Upper lobe of right lung (tissue), 1 donor: ENCODE measurements around the gene TMEM151B. TPM values are rescaled to one million over a fixed set of nuclear protein-coding genes. Genes with fewer than 3 reads are reported as not detected.

ENCODE experiments used
- ATAC-seq: fragments of 200-7000 bp; cut with Tn5 transposase; one replicate; pipeline ENCODE4 v1.9.1; 2020; ENCODE audit warnings: mild to moderate bottlenecking, moderate library complexity
- DNase-seq: peaks from one replicate; pipeline ENCODE4 v3.0.0-alpha.2; 2020
- H3K27ac ChIP-seq: fragments of 200-600 bp; one replicate; pipeline ENCODE4 v1.8.0; 2022
- H3K27me3 ChIP-seq: fragments of 200-600 bp; one replicate; pipeline ENCODE4 v1.8.0; 2022; ENCODE audit warnings: mild to moderate bottlenecking
- H3K36me3 ChIP-seq: fragments of 200-600 bp; one replicate; pipeline ENCODE4 v1.8.0; 2022
- H3K4me1 ChIP-seq: fragments of 200-600 bp; one replicate; pipeline ENCODE4 v1.8.0; 2022
- H3K4me3 ChIP-seq: fragments of 200-600 bp; one replicate; pipeline ENCODE4 v1.8.0; 2022; ENCODE audit warnings: mild to moderate bottlenecking
- H3K9me3 ChIP-seq: fragments of 200-600 bp; one replicate; pipeline ENCODE4 v1.8.0; 2022
- CTCF ChIP-seq: fragments of 200-600 bp; IDR thresholded peaks from one replicate; pipeline ENCODE4 v1.8.0; 2022; ENCODE audit warnings: antibody characterized with exemption
- intact Hi-C: fragments of 100-400 bp; cut with DNase I; formaldehyde crosslinking; loops from one replicate; pipeline ENCODE4 v1.11.0; 2022
- total RNA-seq: library from RNA; stranded (reverse); fragmentation: NEBNext Ultra II Directional; extraction: Animal tissue kit (Norgen Biotek cat#: 25700); gene quantifications from one replicate; pipeline ENCODE4 v1.2.1, GENCODE V29; 2021
- donor health status: DM: no; HTN: yes; CAD: no; lungs with severe emphysema.

TMEM151B gene
- total RNA-seq, 1 donor from 2014 or later, result not detected

GRCh38 chr6:44235269-44235668, 35.0 kb upstream of the TMEM151B start:
- peaks cover 28% of the 10 kb centered on the region for H3K36me3 ChIP-seq
- H3K4me3 ChIP-seq, result no peak overlapping the region
- peak overlapping the region; percentile 37 for H3K27ac ChIP-seq
- no peaks in the 10 kb centered on the region for H3K27me3 ChIP-seq
- no peak for ATAC-seq
- no peaks in the 10 kb centered on the region for H3K9me3 ChIP-seq
- intact Hi-C loops, result loop anchor here (5.0 kb wide), 1 partner anchor 53 kb away; no protein-coding TSS in a partner anchor
- DNase-seq, result no peak
- no peak for TF ChIP-seq CTCF
- peaks cover 30% of the 10 kb centered on the region for H3K4me1 ChIP-seq

- Histone ChIP-seq H3K27me3 (no peaks in the 10 kb centered on the region), H3K27ac (no peak overlapping the region), H3K4me1 (peaks cover 30% of the 10 kb centered on the region), H3K9me3 (no peaks in the 10 kb centered on the region), H3K36me3 (peaks cover 24% of the 10 kb centered on the region), H3K4me3 (no peak overlapping the region)
- no peak for DNase-seq
- intact Hi-C loops, result loop anchor here (5.0 kb wide), 1 partner anchor 54 kb away; no protein-coding TSS in a partner anchor
- TF ChIP-seq CTCF, result no peak
- no peak for ATAC-seq
These were observed 34.2 kb upstream of the TMEM151B start for GRCh38 chr6:44235891-44236516.

GRCh38 chr6:44237021-44237812, 33.0 kb upstream of the TMEM151B start:
- Histone ChIP-seq H3K36me3 (peaks cover 12% of the 10 kb centered on the region), H3K4me1 (peaks cover 30% of the 10 kb centered on the region), H3K9me3 (no peaks in the 10 kb centered on the region), H3K4me3 (peak overlapping the region; percentile 63), H3K27me3 (no peaks in the 10 kb centered on the region), H3K27ac (peak overlapping the region; percentile 90)
- ATAC-seq (peak; percentile 94), DNase-seq (peak; percentile 94)
- intact Hi-C loops, result loop anchor here (5.0 kb wide), 1 partner anchor 55 kb away; no protein-coding TSS in a partner anchor
- no peak for TF ChIP-seq CTCF

- Histone ChIP-seq H3K4me1 (peaks cover 30% of the 10 kb centered on the region), H3K9me3 (no peaks in the 10 kb centered on the region), H3K36me3 (peaks cover 6% of the 10 kb centered on the region), H3K27me3 (no peaks in the 10 kb centered on the region), H3K4me3 (peak overlapping the region; percentile 63), H3K27ac (peak overlapping the region; percentile 90)
- DNase-seq (peak; percentile 92), ATAC-seq (peak; percentile 92)
- peak; percentile 97 for TF ChIP-seq CTCF
- intact Hi-C loops, result loop anchor here (5.0 kb wide), 1 partner anchor 56 kb away; no protein-coding TSS in a partner anchor
These were observed 32.3 kb upstream of the TMEM151B start for GRCh38 chr6:44237813-44238433.

- TF ChIP-seq CTCF, result no peak
- no peak for ATAC-seq
- no peaks in the 10 kb centered on the region for H3K9me3 ChIP-seq
- H3K27me3 ChIP-seq, result no peaks in the 10 kb centered on the region
- H3K4me1 ChIP-seq, result peaks cover 22% of the 10 kb centered on the region
- no peaks in the 10 kb centered on the region for H3K36me3 ChIP-seq
- DNase-seq, result no peak
- no peak overlapping the region for H3K4me3 ChIP-seq
- intact Hi-C loops, result loop anchor here (5.0 kb wide), 1 partner anchor 57 kb away; no protein-coding TSS in a partner anchor
- H3K27ac ChIP-seq, result peak overlapping the region; percentile 90
These were observed 31.4 kb upstream of the TMEM151B start for GRCh38 chr6:44238687-44239350.
